GM12875 (cell line): Measurements from ENCODE around the gene TMEM200B.
"Not testable (repeated sequence)": the region's sequence is repeated elsewhere in the genome, so short reads cannot be mapped to it uniquely, and the experiment has no call there.

Experiments used
- H3K4me3 ChIP-seq: one replicate; pipeline ENCODE4 v1.5.1; 2011; ENCODE audit warnings: low read depth, low read length, control low read depth
- TF ChIP-seq, protein P1 (sequence below): IDR thresholded peaks from 2 replicates; pipeline ENCODE4 v1.5.1; 2011; ENCODE audit warnings: low read depth, mild to moderate bottlenecking, control low read depth, inconsistent platforms, low read length, moderate library complexity, borderline replicate concordance; ENCODE audit not compliant: insufficient read depth

TMEM200B gene

DNA sequence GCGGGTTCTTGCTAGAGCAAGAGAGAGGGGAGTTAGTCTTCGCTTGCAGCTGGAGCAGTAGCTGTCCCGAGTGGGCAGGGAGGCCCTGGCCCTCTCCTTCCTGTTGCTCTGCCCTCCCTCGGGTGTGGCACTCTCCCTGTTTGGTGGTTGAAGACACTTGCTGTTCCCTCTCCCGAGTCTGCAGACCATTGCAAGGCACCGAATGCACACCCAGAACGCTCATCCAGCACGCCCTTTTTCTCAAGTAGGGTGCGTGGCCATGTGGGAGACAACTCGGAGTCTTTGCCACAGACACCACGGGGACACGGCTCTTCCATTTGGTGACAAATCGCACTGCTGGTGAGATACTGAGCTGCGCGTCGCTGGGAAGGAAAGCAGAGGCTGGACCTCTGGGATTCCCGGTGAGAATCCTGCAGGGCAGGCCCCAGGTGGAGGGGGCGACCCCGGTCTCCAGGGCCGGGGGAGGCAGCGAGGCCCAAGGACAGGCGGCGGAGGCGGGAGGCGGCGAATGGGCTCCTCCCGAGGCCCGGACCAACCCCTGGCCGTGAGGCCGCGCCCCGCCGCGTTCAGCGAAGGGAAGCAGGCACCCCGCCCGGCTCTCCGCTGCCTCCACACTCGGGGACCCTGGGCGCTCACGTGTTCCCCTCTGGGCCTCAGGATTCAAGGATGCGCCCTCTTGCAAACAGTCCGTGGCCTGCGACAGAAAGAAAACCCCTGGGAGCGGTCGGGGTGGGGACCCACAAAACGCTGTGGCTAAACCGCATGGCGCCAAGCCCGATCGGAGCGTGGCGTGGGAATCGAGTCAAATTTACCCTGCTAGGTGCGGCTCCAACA is 10.4 kb upstream of the TMEM200B start:
- H3K4me3 ChIP-seq: no peak overlapping the region
- TF ChIP-seq, protein P1, sequence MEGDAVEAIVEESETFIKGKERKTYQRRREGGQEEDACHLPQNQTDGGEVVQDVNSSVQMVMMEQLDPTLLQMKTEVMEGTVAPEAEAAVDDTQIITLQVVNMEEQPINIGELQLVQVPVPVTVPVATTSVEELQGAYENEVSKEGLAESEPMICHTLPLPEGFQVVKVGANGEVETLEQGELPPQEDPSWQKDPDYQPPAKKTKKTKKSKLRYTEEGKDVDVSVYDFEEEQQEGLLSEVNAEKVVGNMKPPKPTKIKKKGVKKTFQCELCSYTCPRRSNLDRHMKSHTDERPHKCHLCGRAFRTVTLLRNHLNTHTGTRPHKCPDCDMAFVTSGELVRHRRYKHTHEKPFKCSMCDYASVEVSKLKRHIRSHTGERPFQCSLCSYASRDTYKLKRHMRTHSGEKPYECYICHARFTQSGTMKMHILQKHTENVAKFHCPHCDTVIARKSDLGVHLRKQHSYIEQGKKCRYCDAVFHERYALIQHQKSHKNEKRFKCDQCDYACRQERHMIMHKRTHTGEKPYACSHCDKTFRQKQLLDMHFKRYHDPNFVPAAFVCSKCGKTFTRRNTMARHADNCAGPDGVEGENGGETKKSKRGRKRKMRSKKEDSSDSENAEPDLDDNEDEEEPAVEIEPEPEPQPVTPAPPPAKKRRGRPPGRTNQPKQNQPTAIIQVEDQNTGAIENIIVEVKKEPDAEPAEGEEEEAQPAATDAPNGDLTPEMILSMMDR: no peak

DNA sequence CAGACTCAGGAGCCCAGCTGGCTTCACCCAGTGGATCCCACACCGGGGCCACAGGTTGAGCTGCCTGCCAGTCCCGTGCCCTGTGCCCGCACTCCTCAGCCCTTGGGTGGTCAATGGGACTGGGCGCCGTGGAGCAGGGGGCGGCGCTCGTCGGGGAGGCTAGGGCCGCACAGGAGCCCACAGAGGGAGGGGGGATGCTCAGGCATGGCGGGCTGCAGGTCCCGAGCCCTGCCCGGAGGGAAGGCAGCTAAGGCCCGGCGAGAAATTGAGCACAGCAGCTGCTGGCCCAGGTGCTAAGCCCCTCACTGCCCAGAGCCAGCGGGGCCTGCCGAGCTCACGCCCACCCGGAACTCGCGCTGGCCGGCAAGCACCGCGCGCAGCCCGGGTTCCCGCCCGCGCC is 7.4 kb upstream of the TMEM200B start:
- H3K4me3 ChIP-seq: not testable (repeated sequence)

DNA sequence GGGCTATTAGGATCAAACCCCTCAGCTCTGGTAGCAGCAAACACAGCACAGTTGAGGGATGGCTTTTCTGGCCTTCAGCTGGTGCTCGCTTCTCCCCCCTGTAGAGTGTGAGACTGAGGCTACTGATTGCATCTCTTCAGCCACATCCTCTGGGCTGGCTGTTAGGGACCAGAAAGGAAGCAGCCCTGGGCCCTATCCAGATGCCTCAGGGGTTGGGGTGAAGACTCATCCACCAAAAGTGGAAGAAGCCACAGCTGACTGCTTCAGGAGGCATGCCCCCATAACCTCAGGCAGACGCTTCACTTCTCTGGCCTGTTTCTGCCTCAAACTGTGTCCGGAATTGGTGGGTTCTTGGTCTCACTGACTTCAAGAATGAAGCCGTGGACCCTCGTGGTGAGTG is 6.2 kb upstream of the TMEM200B start:
- TF ChIP-seq, protein P1: no peak
- no peak overlapping the region for H3K4me3 ChIP-seq

DNA sequence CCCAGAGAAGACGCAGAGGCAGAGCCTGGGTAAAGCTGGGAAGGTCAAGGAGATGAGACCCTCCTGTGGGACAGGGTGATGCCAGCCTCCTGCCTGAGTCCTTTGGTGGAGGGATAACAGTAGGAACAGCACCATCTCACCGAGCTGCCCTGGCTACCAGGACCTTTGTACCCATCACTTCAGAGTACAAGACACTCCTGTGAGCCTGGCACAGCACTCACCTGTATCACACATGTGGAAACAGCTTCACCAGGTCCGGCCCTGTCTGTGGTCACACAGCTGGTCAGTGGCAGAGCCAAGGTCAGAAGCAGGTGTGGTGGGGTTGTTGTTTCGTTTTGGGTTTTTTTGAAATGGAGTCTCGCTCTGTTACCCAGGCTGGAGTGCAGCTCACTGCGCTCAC is 5.0 kb upstream of the TMEM200B start:
- TF ChIP-seq, protein P1: no peak
- no peak overlapping the region for H3K4me3 ChIP-seq

DNA sequence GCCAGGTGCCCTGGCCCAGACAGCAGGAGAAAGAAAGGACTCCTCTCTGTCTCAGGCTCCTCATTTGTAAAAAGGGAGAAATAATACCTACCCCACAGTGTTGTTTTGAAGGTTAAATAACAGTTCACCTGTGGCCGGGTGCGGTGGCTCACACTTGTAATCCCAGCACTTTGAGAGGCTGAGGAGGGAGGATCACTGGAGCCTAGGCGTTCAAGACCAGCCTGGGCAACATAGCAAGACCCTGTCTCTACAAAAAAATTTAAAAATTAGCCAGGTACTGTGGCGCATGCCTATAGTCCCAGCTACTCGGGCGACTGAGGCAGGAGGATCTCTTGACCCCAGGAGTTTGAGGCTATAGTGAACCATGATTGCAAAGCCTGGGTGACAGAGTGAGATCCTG is 2.5 kb upstream of the TMEM200B start:
- TF ChIP-seq, protein P1: no peak
- H3K4me3 ChIP-seq: no peak overlapping the region

DNA sequence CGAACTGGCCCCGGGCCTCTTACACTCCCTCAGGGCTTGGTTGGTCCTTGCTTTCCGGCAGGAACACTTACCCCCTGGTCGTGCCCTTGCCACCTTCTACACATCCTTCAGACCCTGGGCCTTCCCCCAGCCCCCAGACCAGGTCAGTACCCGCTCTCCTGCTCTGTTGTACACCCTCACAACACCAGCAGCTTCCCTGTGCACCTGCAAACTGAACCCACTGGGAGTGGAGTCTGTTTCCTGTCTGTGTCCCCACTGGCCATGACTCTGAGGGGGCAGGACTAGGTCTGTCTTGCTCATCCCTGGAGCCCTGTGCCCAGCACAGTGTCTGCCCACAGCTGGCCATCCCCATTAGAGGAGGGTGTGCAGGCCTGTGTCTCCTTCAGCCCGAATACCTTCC is 2.1 kb upstream of the TMEM200B start:
- H3K4me3 ChIP-seq: no peak overlapping the region
- TF ChIP-seq, protein P1: no peak

DNA sequence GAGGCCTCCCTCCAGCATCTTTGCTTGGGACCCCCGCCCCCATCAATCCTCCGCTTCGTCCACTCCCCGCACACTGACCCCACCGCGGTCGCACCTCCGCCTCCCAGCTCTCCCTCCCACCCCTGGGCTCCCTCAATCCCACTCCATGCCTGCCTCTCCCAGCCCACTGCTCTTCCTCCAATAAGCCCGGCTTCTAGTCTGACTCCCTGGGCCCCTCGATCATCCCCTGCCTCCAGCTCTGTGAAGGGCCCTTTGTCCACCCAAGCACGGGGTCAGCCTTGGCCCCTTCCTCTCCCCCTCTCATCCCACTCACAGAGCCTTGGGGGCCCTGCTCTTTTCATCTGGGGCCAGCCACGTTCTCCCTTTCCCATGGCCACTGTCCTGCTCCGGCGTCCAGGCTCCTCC is 1.5 kb upstream of the TMEM200B start:
- H3K4me3 ChIP-seq: no peak overlapping the region
- TF ChIP-seq, protein P1: no peak
